ENCODE measurements around the gene MS4A7. TPM values are rescaled to one million over a fixed set of nuclear protein-coding genes. Genes with fewer than 3 reads are reported as not detected.
"Not testable (repeated sequence)": the region's sequence is repeated elsewhere in the genome, so short reads cannot be mapped to it uniquely, and the experiment has no call there.

Gene MS4A7, protein sequence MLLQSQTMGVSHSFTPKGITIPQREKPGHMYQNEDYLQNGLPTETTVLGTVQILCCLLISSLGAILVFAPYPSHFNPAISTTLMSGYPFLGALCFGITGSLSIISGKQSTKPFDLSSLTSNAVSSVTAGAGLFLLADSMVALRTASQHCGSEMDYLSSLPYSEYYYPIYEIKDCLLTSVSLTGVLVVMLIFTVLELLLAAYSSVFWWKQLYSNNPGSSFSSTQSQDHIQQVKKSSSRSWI
- not detected in 2 replicates for total RNA-seq (2014; rRNA removed; shearing (Covaris generic))
- not detected in 2 replicates for polyA plus RNA-seq (2014; cell fraction: nucleus; rRNA removed)

DNA sequence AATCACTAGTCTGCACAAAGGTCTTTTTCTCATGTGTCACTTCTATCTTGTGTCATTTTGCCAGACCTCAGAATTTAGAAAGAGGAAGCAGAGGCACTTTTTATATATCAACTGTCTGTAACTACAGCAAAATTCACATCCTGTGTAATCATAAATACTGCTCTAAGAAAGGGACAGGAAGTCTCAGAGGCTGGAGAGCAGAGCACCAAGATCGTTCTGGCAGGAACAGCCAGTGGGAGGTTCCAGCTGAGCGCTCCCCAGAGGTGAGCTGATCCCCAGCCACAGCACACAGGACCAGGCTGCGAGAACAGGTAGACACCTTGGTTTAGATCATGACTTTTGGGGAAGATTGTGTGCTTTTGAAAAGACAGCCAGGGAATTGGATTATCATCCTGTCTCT lies at the start of gene MS4A7:
TSS of gene MS4A7 (plus strand) at position 179 of the 400 bp plus-strand sequence. CDS start 4,610 bp downstream, outside the sequence.
- DNase-seq (ENCODE audit: extremely low read depth, low read depth) = no peak

DNA sequence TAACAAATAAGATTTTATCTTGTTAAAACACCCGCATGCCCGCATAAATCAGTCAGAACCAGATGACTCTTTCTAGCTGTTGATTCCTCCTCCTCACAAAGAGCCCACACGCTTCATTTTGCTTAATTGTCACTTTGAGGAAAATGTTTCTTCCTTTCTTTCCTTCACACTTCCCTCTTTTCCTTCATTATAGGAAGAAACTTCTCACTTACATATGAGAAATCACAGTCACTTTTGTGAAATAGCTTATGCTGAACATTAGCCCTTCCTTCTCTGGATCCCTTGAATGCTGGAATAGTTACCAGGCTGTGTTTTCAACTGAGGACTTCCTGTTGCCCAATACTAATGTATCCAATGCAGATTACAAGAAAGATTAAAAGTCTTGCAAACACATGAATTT lies 45.5 kb upstream of the MS4A7 start:
- no peak for DNase-seq (ENCODE audit: extremely low read depth, low read depth)

DNA sequence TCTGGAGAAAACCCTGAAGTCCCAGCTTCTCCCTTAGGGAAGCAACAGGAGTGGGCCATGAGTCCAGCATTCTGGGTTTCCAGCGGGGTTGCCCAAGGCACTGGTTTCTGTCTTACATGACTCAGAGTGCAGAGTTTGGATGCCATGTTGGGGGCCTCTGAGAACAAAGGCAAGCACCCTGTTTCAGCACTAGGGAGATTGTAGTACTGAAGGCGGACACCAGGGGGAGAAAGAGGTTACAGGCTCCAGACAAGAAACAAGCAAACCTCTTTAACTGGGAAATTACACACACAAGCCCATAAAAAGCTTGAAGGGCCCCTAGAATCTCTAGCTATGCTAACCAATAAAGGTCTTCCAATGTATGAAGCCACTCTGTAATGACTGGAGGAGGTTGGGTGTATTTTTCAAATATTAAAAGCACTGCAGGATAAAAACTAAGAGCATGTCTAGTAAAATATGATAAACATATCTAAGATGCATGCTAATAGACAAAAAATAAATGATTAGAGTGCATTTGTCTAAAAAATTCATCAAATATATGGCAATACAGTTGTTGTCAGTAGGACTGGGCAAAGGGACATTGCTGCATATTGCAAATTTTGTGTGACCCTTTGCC lies 44.2 kb upstream of the MS4A7 start:
- peak; percentile 32 for DNase-seq (ENCODE audit: extremely low read depth, low read depth)

DNA sequence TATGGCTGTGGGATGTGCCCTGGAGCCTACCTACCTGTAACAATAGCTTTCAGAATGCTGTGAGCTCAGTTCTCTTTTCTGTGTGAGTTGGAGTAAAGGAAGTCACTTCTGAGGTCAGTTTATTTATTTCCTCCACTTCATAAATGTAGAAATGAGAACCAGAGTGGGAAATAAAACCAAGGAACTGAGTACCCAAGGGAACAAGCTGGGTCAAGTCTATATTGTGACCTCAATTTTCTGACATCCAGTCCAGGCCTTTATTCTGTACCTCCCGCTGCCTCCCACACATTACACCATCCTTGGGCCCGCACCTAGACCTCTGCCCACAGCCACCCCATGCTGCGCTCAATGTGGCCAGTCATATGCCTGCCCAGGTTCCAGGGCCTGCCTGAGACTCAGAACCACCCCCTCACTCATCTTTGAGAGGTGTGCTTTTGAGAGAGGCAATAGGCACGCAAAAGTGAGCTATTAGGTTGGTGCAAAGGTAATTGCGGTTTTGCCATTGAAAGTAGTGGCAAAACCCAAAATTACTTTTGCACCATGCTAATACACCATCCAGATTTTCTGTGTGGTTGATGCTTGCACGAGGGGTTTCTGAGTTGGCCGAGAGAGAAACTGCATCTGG lies 41.5 kb upstream of the MS4A7 start:
- no peak for DNase-seq (ENCODE audit: extremely low read depth, low read depth)

DNA sequence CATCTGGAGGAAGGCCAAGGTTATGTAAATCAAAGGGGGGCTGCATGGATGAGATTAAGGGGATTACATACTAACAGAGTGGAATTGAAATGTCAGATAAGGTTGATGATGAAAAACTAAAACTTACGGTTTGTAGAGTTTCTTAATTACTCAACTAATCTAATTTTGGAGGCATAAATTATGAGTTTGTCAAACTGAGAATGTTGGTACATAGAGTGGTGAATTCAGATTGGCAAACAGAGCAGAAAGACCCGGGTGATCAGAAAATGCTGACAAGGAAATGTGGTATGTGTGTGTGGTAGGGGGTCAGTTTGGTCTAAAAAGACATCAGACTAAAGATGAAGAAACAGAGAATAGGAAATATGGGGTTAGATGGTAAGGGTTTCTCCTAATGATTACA lies 40.3 kb upstream of the MS4A7 start:
- no peak for DNase-seq (ENCODE audit: extremely low read depth, low read depth)

DNA sequence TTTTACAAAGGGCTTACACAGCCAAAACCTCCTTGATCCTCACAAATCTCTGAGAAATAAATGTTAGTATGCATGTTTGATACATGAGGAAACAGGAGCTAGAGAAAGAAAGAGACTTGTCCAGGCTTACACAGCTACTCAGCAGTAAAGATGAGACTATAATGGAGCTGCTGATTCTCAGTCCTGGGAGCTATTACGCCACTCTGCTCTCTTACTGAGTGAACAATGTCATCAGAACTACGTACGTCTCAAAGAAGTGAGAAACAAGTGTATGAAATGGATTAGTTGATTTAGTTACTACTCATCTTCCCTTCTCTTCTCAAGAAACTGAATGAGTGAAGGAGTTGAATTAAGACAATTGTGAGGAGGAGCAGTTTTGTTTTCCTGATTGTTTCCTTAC lies 39.0 kb upstream of the MS4A7 start:
- no peak for DNase-seq (ENCODE audit: extremely low read depth, low read depth)

DNA sequence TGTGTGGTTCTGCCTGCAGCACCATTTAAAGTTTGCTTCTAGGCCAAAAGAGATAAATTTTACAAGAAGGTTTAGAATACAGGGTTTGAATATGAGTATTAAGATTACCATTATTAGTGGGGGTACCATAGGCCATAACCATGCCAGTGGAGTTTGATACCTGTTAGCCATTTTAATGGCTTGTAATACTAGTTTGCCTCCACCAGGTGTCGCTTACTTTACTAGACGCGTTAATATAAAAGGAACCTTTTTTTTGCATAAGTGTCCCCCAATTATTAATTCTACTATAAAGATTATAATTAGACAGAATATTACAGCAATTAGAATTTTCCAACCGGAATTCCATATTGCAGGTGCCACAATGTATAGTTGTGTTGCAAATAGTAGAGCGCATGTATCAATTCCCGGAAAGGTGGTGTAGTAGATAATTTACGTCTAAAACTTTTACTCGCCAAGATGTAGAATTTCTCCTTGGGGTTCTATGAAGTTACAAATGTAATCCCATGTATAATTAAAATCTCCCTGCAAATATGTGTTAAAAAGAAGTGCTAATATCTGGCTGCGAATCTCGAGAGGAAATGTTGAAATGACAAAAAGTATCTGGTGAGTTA lies 35.1 kb upstream of the MS4A7 start:
- no peak for DNase-seq (ENCODE audit: extremely low read depth, low read depth)

DNA sequence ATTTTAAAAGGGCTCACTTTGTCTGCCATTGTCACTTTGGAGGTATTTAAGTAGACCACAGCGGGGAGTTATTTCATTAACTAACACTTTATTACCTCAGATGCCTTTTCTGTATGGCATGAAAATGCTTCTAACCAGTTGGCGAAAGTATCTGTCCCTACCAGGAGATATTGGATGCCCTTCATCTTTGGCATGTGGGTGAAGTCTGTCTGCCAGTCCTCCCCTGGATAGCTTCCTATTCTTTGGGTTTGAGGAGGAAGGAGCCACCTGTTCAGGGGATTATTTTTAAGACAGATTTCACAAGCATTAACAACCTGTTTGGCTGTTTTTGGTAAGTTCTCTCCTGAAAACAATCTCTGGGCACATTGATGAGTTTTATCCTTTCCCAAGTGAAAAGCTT lies 34.2 kb upstream of the MS4A7 start:
- no peak for DNase-seq (ENCODE audit: extremely low read depth, low read depth)

DNA sequence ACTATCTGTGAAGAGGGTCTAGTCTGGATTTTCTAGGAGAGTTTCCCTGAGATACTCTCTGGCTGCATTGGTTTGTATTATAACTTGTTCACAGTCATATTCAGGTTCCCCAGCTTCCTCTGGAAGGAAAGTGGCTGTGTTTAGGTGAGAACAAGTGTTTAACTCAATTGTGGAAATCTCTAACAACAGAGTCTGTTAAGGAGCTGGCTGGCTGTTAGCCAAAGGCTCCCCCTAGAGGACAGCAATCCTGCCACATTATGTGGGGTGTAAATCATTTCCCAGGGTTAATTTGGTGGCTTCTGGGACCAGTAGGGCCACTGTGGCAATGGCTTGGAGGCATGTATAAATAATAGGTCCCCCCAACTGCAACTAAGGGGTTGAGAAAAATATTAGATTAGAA lies 32.8 kb upstream of the MS4A7 start:
- DNase-seq (ENCODE audit: extremely low read depth, low read depth) = no peak

DNA sequence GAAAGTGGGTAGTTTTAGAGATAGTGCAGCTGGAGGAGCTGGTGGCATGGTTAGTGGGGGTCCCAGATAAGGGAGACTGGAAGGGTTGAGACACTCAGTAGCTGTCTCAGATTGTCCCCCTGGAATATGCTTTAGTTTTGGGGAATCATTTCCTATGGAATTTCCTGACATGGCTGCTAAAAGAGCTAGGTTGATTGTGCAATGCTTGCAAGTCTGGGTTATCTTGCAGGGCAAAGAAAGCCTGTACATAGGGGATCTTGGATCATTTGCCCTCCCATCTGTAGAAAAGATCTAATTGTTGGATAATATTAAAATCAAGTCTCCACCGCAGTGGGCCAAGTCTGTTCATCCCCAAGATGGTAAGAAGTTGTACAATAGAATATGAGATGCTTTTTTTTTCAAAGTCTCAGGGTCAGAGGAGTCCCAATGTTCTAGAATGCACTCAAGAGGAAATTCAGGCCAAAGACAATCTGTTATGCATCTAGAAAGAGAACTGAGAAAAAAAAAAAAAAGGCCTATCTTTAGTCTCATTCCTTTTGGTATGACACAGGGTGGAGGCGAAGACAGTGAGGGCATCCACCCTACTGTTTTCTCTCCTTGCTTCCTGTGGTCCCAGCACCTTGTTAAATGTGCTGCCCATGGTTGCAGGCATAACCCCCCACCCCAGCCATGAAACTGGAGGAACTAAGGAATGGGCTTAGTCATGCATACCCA lies 31.1 kb upstream of the MS4A7 start:
- no peak for DNase-seq (ENCODE audit: extremely low read depth, low read depth)

DNA sequence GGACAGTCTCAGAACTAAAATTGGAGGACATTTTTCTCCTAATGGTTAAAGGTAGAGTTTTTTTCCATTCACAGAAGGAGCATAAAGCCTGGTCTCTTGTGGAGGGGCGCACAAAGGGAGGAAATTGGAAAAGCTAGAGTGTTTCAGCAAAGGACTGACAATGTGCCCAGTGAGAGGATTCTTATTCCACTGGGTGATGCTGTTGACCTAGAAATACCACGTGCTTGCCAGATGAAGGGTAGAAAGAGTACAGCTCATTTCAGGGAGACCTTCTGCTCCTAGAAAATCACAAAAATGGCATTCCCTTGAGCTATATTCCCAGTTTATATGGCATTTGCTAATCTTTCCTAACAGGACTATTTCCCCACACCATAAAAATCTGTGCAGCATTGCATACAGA lies 30.2 kb upstream of the MS4A7 start:
- no peak for DNase-seq (ENCODE audit: extremely low read depth, low read depth)

DNA sequence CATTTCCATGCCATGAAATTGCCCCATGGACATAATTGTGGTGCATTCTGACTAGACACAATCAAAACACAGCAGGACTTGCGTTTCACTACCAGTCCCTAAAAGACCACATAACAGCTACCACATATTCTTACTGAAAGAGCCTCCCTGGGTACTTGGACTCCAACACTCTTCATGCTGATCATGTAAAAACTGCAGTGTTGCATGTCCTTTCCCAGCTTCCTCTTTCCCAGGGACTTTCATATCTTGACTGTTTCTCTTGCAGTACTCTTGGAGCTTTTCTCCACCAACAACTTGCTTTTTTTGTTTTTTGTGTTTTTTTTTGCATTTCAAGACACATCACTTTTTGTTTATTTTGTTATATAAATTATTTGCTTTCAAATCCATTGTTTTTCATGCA lies 28.3 kb upstream of the MS4A7 start:
- no peak for DNase-seq (ENCODE audit: extremely low read depth, low read depth)

DNA sequence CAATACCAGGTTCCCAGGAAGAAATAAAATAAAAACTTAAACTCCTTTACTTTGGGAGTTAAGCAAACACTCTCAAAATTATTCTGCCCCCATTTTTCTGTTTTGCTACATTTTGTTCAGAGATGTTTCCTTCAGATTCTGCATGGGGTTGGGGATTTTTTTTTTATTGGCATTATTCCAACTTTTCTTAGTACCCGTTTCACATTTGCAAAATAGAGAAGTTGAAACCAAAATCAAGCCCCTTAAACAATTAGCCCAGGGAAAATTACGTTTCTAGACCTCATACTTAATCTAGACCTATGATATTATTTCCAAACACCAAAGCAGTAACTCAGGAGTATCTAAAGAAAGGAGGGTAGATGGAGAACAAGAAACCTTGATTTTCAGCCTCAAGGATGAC lies 20.6 kb upstream of the MS4A7 start:
- DNase-seq (ENCODE audit: extremely low read depth, low read depth) = no peak

DNA sequence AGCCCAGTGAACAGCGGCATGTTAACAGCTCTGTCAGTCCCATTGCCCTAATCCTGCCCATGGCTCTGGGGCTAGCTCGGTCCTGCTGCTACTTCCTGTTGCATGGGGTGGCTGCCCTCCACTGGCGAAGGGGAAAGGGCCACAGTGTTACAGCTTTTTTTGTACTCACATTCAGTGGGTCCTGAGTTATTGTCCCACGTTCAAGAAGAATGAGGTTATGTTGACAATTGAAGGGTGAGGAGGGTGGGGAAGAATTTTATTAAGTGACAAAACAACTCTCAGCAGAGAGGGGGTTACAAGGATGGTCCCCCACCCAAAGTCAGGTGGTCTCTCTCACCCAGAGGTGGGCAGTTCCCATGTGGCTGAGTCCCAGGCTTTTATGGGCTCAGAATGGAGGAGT lies 17.7 kb upstream of the MS4A7 start:
- DNase-seq (ENCODE audit: extremely low read depth, low read depth) = no peak

DNA sequence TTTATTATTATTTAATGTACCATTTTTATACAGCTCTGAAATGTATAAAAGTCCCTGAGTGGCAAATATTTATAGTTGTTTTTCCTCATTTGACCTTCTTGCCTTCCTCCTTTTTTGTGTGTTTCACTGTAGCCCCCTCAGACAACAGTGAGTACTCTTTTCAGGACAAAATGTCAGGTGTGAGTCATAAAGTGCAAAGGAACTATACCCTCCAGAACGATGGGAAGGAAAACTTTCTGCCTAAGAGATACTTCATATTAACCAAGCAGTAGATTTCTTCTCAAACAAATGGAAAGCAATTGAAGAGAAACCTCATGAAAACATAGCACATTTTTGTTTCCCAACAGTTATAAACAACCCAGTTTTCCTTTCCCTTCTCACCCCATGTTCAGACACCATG lies 16.1 kb upstream of the MS4A7 start:
- no peak for DNase-seq (ENCODE audit: extremely low read depth, low read depth)

DNA sequence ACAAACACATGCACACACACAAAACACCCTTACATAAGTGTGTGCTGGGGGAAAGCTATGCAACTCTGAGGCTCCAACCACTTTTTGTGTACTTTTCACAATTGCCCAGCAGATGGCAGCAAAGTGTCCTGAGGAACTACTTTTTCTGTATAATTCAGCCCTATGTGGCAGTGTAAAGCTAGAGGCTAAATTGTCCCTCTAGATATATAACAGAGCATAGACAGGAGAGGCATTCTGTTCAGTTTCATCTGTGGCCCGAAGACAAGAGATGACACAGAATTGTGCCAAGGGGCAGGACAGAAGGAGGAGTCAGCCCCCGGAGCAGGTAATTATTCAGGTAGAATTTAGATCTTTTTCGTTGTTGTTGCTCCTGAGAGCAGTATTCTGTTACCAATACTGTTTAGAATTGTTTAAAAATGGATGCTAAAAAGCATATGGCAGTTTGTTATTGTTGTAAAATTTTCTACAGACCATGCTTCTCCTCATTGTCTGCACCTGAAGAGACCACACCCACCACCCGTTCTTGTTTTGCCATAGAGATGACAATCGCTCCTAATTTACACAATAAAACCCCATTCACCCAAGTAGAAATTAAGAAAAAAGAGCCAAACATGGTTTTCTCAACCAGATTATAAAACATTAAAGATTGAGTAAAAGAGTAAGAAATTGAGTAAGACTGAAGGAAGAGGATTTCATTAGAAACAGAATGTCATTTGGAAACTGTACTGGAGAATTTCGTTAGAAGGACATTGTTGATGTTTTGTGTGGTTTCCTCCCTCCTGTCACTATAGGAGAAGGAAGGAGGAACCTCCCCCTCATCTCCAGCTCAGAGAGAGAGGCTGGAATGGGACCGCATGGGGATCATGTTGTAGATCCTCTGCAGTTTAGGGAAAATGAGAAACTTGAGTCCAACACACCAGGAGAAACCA lies 14.5 kb upstream of the MS4A7 start:
- peak; percentile 48 for DNase-seq (ENCODE audit: extremely low read depth, low read depth)

DNA sequence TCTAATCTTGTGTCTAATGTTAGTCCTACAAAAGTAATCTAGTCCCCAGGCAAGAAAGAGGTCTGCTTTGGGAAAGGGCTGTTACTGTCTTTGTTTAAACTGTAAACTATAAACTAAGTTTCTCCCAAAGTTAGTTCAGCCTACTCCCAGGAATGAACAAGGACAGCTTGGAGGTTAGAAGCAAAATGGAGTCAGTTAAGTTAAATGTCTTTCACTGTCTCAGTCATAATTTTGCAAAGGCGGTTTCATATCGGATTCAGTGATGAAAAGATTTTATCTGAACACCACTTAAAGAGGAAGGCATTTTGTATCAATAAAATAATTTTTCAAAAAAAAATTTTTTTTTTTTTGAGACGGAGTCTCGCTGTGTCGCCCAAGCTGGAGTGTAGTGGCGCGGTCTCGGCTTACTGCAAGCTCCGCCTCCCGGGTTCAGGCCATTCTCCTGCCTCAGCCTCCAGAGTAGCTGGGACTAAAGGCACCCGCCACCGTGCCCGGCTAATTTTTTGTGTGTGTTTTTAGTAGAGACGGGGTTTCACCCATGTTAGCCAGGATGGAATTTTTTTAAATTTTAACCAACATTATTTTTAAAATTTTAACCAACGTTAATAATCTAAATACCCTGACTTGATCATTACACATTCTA lies 11.9 kb upstream of the MS4A7 start:
- DNase-seq (ENCODE audit: extremely low read depth, low read depth) = not testable (repeated sequence)

DNA sequence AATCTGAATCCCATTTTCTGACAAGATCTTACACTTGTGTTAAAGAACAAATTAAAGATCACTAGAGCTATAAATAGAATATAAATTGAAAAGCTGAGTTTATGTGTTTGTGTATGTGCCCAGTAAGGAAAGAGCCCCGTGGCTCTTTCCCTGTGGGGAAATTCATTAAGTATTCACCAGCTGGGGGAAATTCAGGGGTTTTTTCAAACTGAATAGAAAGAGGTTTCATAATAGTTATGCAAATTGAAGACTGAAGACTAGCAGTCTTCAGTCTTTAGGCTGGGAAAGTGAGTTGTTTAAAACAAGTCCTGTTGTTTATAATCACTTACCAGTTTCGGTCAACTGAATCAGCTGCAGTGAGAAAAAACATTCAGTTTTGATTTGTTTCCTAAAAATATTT lies 11.3 kb upstream of the MS4A7 start:
- no peak for DNase-seq (ENCODE audit: extremely low read depth, low read depth)

DNA sequence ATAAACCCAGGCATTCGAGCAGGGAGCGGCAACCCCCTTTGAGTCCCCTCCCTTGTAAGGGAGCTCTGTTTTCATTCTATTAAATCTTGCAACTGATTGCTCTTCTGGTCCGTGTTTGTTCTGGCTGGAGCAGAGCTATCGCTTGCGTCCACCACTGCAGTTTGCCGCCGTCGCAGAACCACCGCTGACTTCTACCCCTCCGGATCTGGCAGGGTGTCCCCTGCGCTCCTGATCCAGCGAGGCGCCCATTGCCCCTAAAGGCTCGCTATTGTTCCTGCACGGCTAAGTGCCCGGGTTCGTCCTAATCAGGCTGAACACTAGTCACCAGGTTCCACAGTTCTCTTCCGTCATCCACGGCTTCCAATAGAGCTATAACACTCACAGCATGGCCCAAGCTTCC lies 10.4 kb upstream of the MS4A7 start:
- no peak for DNase-seq (ENCODE audit: extremely low read depth, low read depth)

All from NCI-H460 (cell line).